Measurements from ENCODE around the gene PSMC6. TPM values are rescaled to one million over a fixed set of nuclear protein-coding genes. Genes with fewer than 3 reads are reported as not detected.
A peak's percentile ranks its signal among the peaks of the same experiment; 100 is the strongest.

Gene PSMC6
- total RNA-seq, 1 experiment from 2014 or later: 83.0 TPM

DNA sequence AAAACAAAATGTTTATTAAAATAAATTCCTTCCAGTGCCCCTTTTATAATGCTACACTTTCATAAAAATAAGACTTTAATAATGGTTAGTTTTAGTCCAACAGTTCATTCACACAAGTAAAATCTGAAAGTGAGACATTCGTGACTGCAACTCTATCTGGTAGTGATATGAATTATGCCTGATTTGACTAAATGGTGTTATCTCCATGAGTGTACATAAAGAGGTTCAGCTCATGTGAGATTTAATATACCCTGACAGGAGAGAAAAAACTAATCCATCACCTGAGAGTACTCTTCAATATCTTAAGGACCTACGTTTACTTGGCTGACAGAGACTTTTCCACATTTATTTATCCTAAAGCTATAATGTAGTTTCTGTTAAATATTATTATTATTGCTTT lies 45.7 kb upstream of the PSMC6 start:
- no peak for TF ChIP-seq EZH2 (IDR thresholded peaks at IDR 0.05; ENCODE audit: low read depth)
- TF ChIP-seq, protein P1, sequence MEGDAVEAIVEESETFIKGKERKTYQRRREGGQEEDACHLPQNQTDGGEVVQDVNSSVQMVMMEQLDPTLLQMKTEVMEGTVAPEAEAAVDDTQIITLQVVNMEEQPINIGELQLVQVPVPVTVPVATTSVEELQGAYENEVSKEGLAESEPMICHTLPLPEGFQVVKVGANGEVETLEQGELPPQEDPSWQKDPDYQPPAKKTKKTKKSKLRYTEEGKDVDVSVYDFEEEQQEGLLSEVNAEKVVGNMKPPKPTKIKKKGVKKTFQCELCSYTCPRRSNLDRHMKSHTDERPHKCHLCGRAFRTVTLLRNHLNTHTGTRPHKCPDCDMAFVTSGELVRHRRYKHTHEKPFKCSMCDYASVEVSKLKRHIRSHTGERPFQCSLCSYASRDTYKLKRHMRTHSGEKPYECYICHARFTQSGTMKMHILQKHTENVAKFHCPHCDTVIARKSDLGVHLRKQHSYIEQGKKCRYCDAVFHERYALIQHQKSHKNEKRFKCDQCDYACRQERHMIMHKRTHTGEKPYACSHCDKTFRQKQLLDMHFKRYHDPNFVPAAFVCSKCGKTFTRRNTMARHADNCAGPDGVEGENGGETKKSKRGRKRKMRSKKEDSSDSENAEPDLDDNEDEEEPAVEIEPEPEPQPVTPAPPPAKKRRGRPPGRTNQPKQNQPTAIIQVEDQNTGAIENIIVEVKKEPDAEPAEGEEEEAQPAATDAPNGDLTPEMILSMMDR (conservative IDR thresholded peaks at IDR 0.05): no peak
- ChIA-PET POLR2A (ENCODE audit: unreplicated experiment) (interaction anchor here (0.6 kb wide), 1 partner anchor 130 kb away, joined by 4 read pairs; no protein-coding TSS in a partner anchor), CTCF (no interaction called here)
- no peak for DNase-seq
- H3K27me3 ChIP-seq (ENCODE audit: insufficient read depth, low read depth): no peaks in the 10 kb centered on the region
- peaks cover 15% of the 10 kb centered on the region; the same call in 1 of the 2 replicates for H3K36me3 ChIP-seq (ENCODE audit: low read depth)
- no peaks in the 10 kb centered on the region for H3K9me3 ChIP-seq (ENCODE audit: insufficient read depth, low read depth)
- intact Hi-C loops (cut with micrococcal nuclease; ENCODE audit: unreplicated experiment): no loop called here
- H3K79me2 ChIP-seq (ENCODE audit: low read depth): no peaks in the 10 kb centered on the region
- peaks cover 4% of the 10 kb centered on the region for H3F3A ChIP-seq (ENCODE audit: insufficient read depth, low read depth)
- H4K20me1 ChIP-seq (ENCODE audit: insufficient read depth): no peaks in the 10 kb centered on the region
- no peak overlapping the region for H3K4me3 ChIP-seq
- H3K9me2 ChIP-seq (ENCODE audit: insufficient read depth): no peaks in the 10 kb centered on the region
- H3K27ac ChIP-seq: no peak overlapping the region
- H3K4me2 ChIP-seq: no peak overlapping the region
- no peak overlapping the region for H2AFZ ChIP-seq
- no peaks in the 10 kb centered on the region for H3K4me1 ChIP-seq (replicated peaks; ENCODE audit: insufficient read depth)
- BruUV-seq (replicated peaks): no TSS peak

DNA sequence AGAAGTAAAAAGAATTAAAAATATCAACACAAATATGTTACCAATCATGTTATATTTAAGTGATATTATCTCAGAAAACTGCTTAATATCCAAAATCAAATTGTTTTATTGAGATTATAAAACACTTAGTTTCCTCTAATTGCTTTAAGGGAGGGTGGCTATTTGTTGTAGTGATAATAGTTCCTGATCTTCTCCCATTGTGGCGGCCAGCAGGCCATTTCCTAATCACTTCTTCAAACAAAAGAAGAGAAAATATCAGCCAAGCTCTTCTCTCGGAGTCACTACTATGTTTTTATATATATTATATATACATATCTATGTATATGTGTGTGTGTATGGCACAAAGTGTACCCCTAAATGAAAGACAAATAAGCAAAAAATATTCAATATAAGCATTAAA lies 43.1 kb upstream of the PSMC6 start:
- BruUV-seq (replicated peaks): no TSS peak
- H3K36me3 ChIP-seq (ENCODE audit: low read depth): peaks cover 7% of the 10 kb centered on the region; the same call in 1 of the 2 replicates
- CTCF ChIA-PET: no interaction called here

DNA sequence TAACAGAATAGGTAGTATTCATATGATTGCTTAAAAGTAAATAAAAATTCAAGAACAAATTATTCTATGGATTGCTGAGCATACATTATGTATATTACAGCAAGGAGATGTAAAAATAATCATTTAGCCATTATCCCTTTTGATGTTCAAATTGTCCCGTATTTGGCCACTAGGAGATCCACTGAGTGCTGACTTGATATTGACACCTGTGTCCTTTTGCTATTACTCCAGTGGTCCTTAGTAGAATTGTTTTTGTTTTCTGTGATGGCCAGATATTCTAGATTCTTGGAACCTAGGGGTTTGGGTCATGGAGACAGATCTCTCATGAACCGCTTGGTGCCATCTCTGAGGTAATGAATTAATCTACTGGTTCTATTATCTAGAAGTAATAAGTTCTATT lies 28.4 kb upstream of the PSMC6 start:
- Histone ChIP-seq H3K4me2 (no peak overlapping the region), H3K9me2 (ENCODE audit: insufficient read depth) (no peaks in the 10 kb centered on the region), H3K4me1 (replicated peaks; ENCODE audit: insufficient read depth) (no peaks in the 10 kb centered on the region), H4K20me1 (ENCODE audit: insufficient read depth) (no peaks in the 10 kb centered on the region), H3K27ac (no peak overlapping the region), H3F3A (ENCODE audit: insufficient read depth, low read depth) (no peaks in the 10 kb centered on the region), H3K9me3 (ENCODE audit: insufficient read depth, low read depth) (no peaks in the 10 kb centered on the region), H3K27me3 (ENCODE audit: insufficient read depth, low read depth) (no peaks in the 10 kb centered on the region), H3K4me3 (no peak overlapping the region), H2AFZ (no peak overlapping the region), H3K79me2 (ENCODE audit: low read depth) (peaks cover 5% of the 10 kb centered on the region; the same call in 1 of the 2 replicates), H3K36me3 (ENCODE audit: low read depth) (peaks cover 18% of the 10 kb centered on the region; the same call in 1 of the 2 replicates)
- DNase-seq: peak in 1 of 2 experiments; percentile 41
- POLR2A ChIA-PET (ENCODE audit: unreplicated experiment): no interaction called here
- CTCF ChIA-PET: no interaction called here
- no TSS peak for BruUV-seq (replicated peaks)
- TF ChIP-seq, protein P1 (conservative IDR thresholded peaks at IDR 0.05): peak; percentile 54; the same call in 1 of the 2 replicates
- no peak for TF ChIP-seq EZH2 (IDR thresholded peaks at IDR 0.05; ENCODE audit: low read depth)
- intact Hi-C loops (cut with micrococcal nuclease; ENCODE audit: unreplicated experiment): no loop called here

More for the DNA sequence above, 43.1 kb upstream of the PSMC6 start:
- no peak for TF ChIP-seq EZH2 (IDR thresholded peaks at IDR 0.05; ENCODE audit: low read depth)
- TF ChIP-seq, protein P1 (conservative IDR thresholded peaks at IDR 0.05): no peak
- Histone ChIP-seq H3K4me1 (replicated peaks; ENCODE audit: insufficient read depth) (no peaks in the 10 kb centered on the region), H3K4me3 (no peak overlapping the region), H3K27me3 (ENCODE audit: insufficient read depth, low read depth) (no peaks in the 10 kb centered on the region), H3K27ac (no peak overlapping the region), H3K4me2 (no peak overlapping the region), H3F3A (ENCODE audit: insufficient read depth, low read depth) (peaks cover 4% of the 10 kb centered on the region), H3K79me2 (ENCODE audit: low read depth) (no peaks in the 10 kb centered on the region), H3K9me2 (ENCODE audit: insufficient read depth) (no peaks in the 10 kb centered on the region), H3K9me3 (ENCODE audit: insufficient read depth, low read depth) (no peaks in the 10 kb centered on the region), H2AFZ (no peak overlapping the region), H4K20me1 (ENCODE audit: insufficient read depth) (no peaks in the 10 kb centered on the region)
- DNase-seq: no peak
- POLR2A ChIA-PET (ENCODE audit: unreplicated experiment): no interaction called here
- intact Hi-C loops (cut with micrococcal nuclease; ENCODE audit: unreplicated experiment): no loop called here
